ENCODE data around the gene CFAP77.

CFAP77 gene

GRCh38 chr9:132557159-132557558 lies 147.1 kb downstream of the CFAP77 start:
- Histone ChIP-seq H3K27ac (ENCODE audit: low read depth, low read length) (no peak overlapping the region), H2AFZ (ENCODE audit: insufficient read depth, low read length, poor library complexity) (no peak overlapping the region), H4K91ac (ENCODE audit: low read depth, low read length) (no peak overlapping the region), H3K79me2 (ENCODE audit: control insufficient read depth, insufficient read depth, low read length, poor library complexity) (no peaks in the 10 kb centered on the region), H3K18ac (ENCODE audit: low read length) (no peak overlapping the region), H3K79me1 (ENCODE audit: low read length) (no peaks in the 10 kb centered on the region), H4K8ac (ENCODE audit: low read depth, low read length) (no peak overlapping the region), H3K9me3 (ENCODE audit: insufficient read depth, low read depth, low read length) (no peaks in the 10 kb centered on the region), H4K12ac (ENCODE audit: low read depth, low read length) (no peak overlapping the region), H3K14ac (ENCODE audit: low read length) (no peak overlapping the region), H3K27me3 (ENCODE audit: insufficient read depth, low read length) (no peaks in the 10 kb centered on the region), H3K4me3 (ENCODE audit: low read depth, low read length) (no peak overlapping the region), H2AK5ac (ENCODE audit: low read length) (no peak overlapping the region), H3K23ac (ENCODE audit: low read length) (no peak overlapping the region), H3K36me3 (ENCODE audit: control insufficient read depth in 1 of 2, insufficient read depth in 2 of 2, low read length in 2 of 2) (no peaks in the 10 kb centered on the region), H3K4me2 (ENCODE audit: low read length) (no peak overlapping the region), H2BK5ac (ENCODE audit: low read depth, low read length, poor library complexity) (no peak overlapping the region), H3K9ac (ENCODE audit: low read length) (no peak overlapping the region), H2BK120ac (ENCODE audit: insufficient read depth, low read length, poor library complexity) (no peak overlapping the region), H3K4me1 (ENCODE audit: control insufficient read depth in 1 of 2, insufficient read depth in 2 of 2, low read length in 2 of 2) (no peaks in the 10 kb centered on the region), H3K4ac (ENCODE audit: low read depth, low read length) (no peak overlapping the region), H2BK12ac (ENCODE audit: low read length) (no peak overlapping the region)
- no CpG with 5 or more reads among the region's 15 CpGs for WGBS (ENCODE audit: extremely low coverage, insufficient coverage, insufficient read length)
- DNase-seq: no peak

DNA sequence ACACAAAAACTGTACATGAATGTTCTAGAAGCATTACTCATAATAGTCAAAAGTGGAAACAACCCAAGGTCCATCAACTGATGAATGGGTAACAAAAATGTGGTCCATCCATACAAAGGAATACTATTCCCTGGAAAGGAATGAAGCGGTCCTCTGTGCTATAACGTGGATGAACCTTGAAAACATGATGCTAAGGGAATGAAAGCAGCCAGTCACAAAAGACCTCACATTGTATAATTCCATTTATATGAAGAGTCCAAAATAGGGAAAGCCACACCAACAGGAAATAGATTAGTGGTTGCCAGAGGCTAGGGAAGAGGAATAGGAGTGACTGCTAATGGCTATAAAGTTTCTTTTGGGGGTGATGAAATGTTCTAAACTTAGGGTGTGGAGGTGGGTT lies 149.7 kb downstream of the CFAP77 start:
- Histone ChIP-seq H3K4ac (ENCODE audit: low read depth, low read length) (no peak overlapping the region), H3K14ac (ENCODE audit: low read length) (no peak overlapping the region), H3K4me3 (ENCODE audit: low read depth, low read length) (no peak overlapping the region), H3K79me1 (ENCODE audit: low read length) (no peaks in the 10 kb centered on the region), H2AFZ (ENCODE audit: insufficient read depth, low read length, poor library complexity) (no peak overlapping the region), H3K4me2 (ENCODE audit: low read length) (no peak overlapping the region), H2AK5ac (ENCODE audit: low read length) (no peak overlapping the region), H2BK5ac (ENCODE audit: low read depth, low read length, poor library complexity) (no peak overlapping the region), H3K9me3 (ENCODE audit: insufficient read depth, low read depth, low read length) (no peaks in the 10 kb centered on the region), H3K9ac (ENCODE audit: low read length) (no peak overlapping the region), H3K36me3 (ENCODE audit: control insufficient read depth in 1 of 2, insufficient read depth in 2 of 2, low read length in 2 of 2) (no peaks in the 10 kb centered on the region), H3K27me3 (ENCODE audit: insufficient read depth, low read length) (no peaks in the 10 kb centered on the region), H3K4me1 (ENCODE audit: control insufficient read depth in 1 of 2, insufficient read depth in 2 of 2, low read length in 2 of 2) (no peaks in the 10 kb centered on the region), H4K12ac (ENCODE audit: low read depth, low read length) (no peak overlapping the region), H3K23ac (ENCODE audit: low read length) (no peak overlapping the region), H3K79me2 (ENCODE audit: control insufficient read depth, insufficient read depth, low read length, poor library complexity) (no peaks in the 10 kb centered on the region), H4K91ac (ENCODE audit: low read depth, low read length) (no peak overlapping the region), H2BK12ac (ENCODE audit: low read length) (no peak overlapping the region), H3K27ac (ENCODE audit: low read depth, low read length) (no peak overlapping the region), H3K18ac (ENCODE audit: low read length) (no peak overlapping the region), H2BK120ac (ENCODE audit: insufficient read depth, low read length, poor library complexity) (no peak overlapping the region), H4K8ac (ENCODE audit: low read depth, low read length) (no peak overlapping the region)
- no CpG with 5 or more reads among the region's 2 CpGs for WGBS (ENCODE audit: extremely low coverage, insufficient coverage, insufficient read length)
- DNase-seq: no peak

DNA sequence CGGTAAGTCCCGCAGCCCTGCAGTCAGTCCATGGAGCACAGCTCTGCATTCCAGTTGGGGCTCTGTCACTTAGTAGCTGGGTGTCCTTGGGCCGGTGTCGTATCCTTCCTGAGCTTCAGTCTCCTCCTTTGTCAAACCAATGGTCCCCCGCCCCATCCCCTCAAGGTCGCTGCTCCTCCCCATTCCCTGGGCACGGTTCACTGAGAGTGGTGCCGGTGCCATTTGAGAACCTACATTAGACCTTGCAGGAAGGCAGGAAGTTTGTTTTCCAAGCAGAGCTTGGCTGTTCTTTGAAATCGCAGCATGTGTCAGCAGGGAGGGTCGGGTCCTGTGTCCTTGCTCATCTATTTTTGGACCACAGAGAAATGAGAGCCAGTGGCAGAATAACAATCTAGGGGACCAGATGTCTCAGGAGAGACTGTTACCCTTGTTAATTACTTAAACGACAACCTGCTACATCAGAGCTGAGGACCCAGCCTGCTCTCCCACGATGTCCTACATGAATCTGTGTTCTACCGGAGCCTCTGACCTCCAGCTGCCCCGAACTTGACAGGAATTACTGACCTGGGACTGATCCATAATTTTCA lies 150.7 kb downstream of the CFAP77 start:
- H4K12ac ChIP-seq (ENCODE audit: low read depth, low read length): no peak overlapping the region
- no peak overlapping the region for H3K14ac ChIP-seq (ENCODE audit: low read length)
- H3K27ac ChIP-seq (ENCODE audit: low read depth, low read length): no peak overlapping the region
- no peak overlapping the region for H3K9ac ChIP-seq (ENCODE audit: low read length)
- H3K4me3 ChIP-seq (ENCODE audit: low read depth, low read length): no peak overlapping the region
- H3K23ac ChIP-seq (ENCODE audit: low read length): no peak overlapping the region
- no peak overlapping the region for H3K4ac ChIP-seq (ENCODE audit: low read depth, low read length)
- no peak overlapping the region for H4K91ac ChIP-seq (ENCODE audit: low read depth, low read length)
- no peak overlapping the region for H4K8ac ChIP-seq (ENCODE audit: low read depth, low read length)
- H3K79me1 ChIP-seq (ENCODE audit: low read length): no peaks in the 10 kb centered on the region
- H2BK120ac ChIP-seq (ENCODE audit: insufficient read depth, low read length, poor library complexity): no peak overlapping the region
- H2AFZ ChIP-seq (ENCODE audit: insufficient read depth, low read length, poor library complexity): no peak overlapping the region
- no peak for DNase-seq
- no CpG with 5 or more reads among the region's 14 CpGs for WGBS (ENCODE audit: extremely low coverage, insufficient coverage, insufficient read length)
- no peak overlapping the region for H3K4me2 ChIP-seq (ENCODE audit: low read length)
- no peaks in the 10 kb centered on the region for H3K27me3 ChIP-seq (ENCODE audit: insufficient read depth, low read length)
- H3K4me1 ChIP-seq (ENCODE audit: control insufficient read depth in 1 of 2, insufficient read depth in 2 of 2, low read length in 2 of 2): no peaks in the 10 kb centered on the region
- no peak overlapping the region for H2BK12ac ChIP-seq (ENCODE audit: low read length)
- no peaks in the 10 kb centered on the region for H3K36me3 ChIP-seq (ENCODE audit: control insufficient read depth in 1 of 2, insufficient read depth in 2 of 2, low read length in 2 of 2)
- H2BK5ac ChIP-seq (ENCODE audit: low read depth, low read length, poor library complexity): no peak overlapping the region
- no peak overlapping the region for H3K18ac ChIP-seq (ENCODE audit: low read length)
- H3K79me2 ChIP-seq (ENCODE audit: control insufficient read depth, insufficient read depth, low read length, poor library complexity): no peaks in the 10 kb centered on the region
- no peak overlapping the region for H2AK5ac ChIP-seq (ENCODE audit: low read length)
- H3K9me3 ChIP-seq (ENCODE audit: insufficient read depth, low read depth, low read length): no peaks in the 10 kb centered on the region

DNA sequence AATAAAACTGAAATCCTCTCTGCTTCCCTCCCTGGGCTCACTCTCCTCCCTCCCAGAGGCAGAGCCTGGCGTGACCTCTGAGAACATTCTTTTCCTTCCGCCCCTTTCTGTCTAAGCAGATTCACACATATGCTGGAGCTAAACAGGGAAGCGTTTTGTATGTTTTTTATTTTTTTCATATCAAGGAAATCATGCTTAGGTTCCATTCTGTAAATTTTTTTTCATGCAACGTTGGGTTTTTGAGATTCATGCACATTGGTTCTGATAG lies 152.2 kb downstream of the CFAP77 start:
- Histone ChIP-seq H3K4me3 (ENCODE audit: low read depth, low read length) (no peak overlapping the region), H3K4me1 (ENCODE audit: control insufficient read depth in 1 of 2, insufficient read depth in 2 of 2, low read length in 2 of 2) (no peaks in the 10 kb centered on the region), H4K12ac (ENCODE audit: low read depth, low read length) (no peak overlapping the region), H3K9ac (ENCODE audit: low read length) (no peak overlapping the region), H3K36me3 (ENCODE audit: control insufficient read depth in 1 of 2, insufficient read depth in 2 of 2, low read length in 2 of 2) (no peaks in the 10 kb centered on the region), H2BK120ac (ENCODE audit: insufficient read depth, low read length, poor library complexity) (no peak overlapping the region), H4K91ac (ENCODE audit: low read depth, low read length) (no peak overlapping the region), H2AK5ac (ENCODE audit: low read length) (no peak overlapping the region), H3K4ac (ENCODE audit: low read depth, low read length) (no peak overlapping the region), H3K4me2 (ENCODE audit: low read length) (no peak overlapping the region), H3K9me3 (ENCODE audit: insufficient read depth, low read depth, low read length) (no peaks in the 10 kb centered on the region), H4K8ac (ENCODE audit: low read depth, low read length) (no peak overlapping the region), H3K27ac (ENCODE audit: low read depth, low read length) (no peak overlapping the region), H2BK12ac (ENCODE audit: low read length) (no peak overlapping the region), H3K23ac (ENCODE audit: low read length) (no peak overlapping the region), H3K18ac (ENCODE audit: low read length) (no peak overlapping the region), H2BK5ac (ENCODE audit: low read depth, low read length, poor library complexity) (no peak overlapping the region), H3K79me2 (ENCODE audit: control insufficient read depth, insufficient read depth, low read length, poor library complexity) (no peaks in the 10 kb centered on the region), H2AFZ (ENCODE audit: insufficient read depth, low read length, poor library complexity) (no peak overlapping the region), H3K27me3 (ENCODE audit: insufficient read depth, low read length) (no peaks in the 10 kb centered on the region), H3K14ac (ENCODE audit: low read length) (no peak overlapping the region), H3K79me1 (ENCODE audit: low read length) (no peaks in the 10 kb centered on the region)
- DNase-seq: no peak
- WGBS (ENCODE audit: extremely low coverage, insufficient coverage, insufficient read length): no CpG with 5 or more reads among the region's 4 CpGs
